B cell (primary cell): Measurements from ENCODE around the gene IFNA1. TPM values are rescaled to one million over a fixed set of nuclear protein-coding genes. Genes with fewer than 3 reads are reported as not detected.

Experiments used
- ATAC-seq: fragments of 200-7000 bp; cut with Tn5 transposase; one replicate; pipeline ENCODE4 v1.10.0; 2021; ENCODE audit warnings: low read depth, mild to moderate bottlenecking, moderate number of reproducible peaks, moderate library complexity
- CTCF ChIA-PET: fragments of 350-600 bp; sonication (Branson Sonifier 250); formaldehyde crosslinking; loops from one replicate; lab custom pipeline; 2021; ENCODE audit warnings: antibody characterized with exemption, inconsistent platforms; lab: Charles Lee
- POLR2A ChIA-PET: fragments of 350-600 bp; sonication (Branson Sonifier 250); formaldehyde crosslinking; loops from one replicate; lab custom pipeline; 2021; ENCODE audit warnings: antibody characterized with exemption; lab: Charles Lee
- DNase-seq: peaks from one replicate; pipeline ENCODE4 v3.0.0; 2013
- H2AFZ ChIP-seq: 2 replicates; pipeline ENCODE4 v1.6.1; 2012; ENCODE audit warnings: mild to moderate bottlenecking, low read depth, low read length; ENCODE audit not compliant: insufficient read depth, poor library complexity, severe bottlenecking
- H3K27ac ChIP-seq, 2 donors: 1 replicate in 1 of 2; 2 replicates in 1 of 2; pipeline ENCODE4 v1.5.1; 2012 to 2013; ENCODE audit warnings: low read length in 2 of 2, mild to moderate bottlenecking in 2 of 2, moderate library complexity in 1 of 2
- H3K27me3 ChIP-seq, 4 experiments: fragments of 200-600 bp in 1 of 4; sonication (generic) in 1 of 4; replicated peaks in 1 of 4; 1 replicate in 2 of 4; 2 replicates in 2 of 4; pipeline versions ENCODE4 v1.6.1 to v1.7.0; 2013 to 2016; ENCODE audit warnings: low read length in 3 of 4, mild to moderate bottlenecking in 2 of 4, mixed read lengths in 1 of 4, moderate library complexity in 1 of 4; ENCODE audit not compliant: insufficient read depth in 4 of 4, control insufficient read depth in 3 of 4; ENCODE audit errors: control extremely low read depth in 1 of 4
- H3K36me3 ChIP-seq, 2 experiments: replicated peaks in 1 of 2; 1 replicate in 1 of 2; 2 replicates in 1 of 2; pipeline versions ENCODE4 v1.6.1 to v1.7.1; 2013; ENCODE audit warnings: low read length in 1 of 2; ENCODE audit not compliant: insufficient read depth in 2 of 2, control insufficient read depth in 1 of 2; ENCODE audit errors: control extremely low read depth in 1 of 2, extremely low read depth in 1 of 2
- H3K4me1 ChIP-seq, 2 donors: fragments of 200-600 bp in 1 of 2; sonication (generic) in 1 of 2; 1 replicate in 1 of 2; 2 replicates in 1 of 2; pipeline versions ENCODE4 v1.5.1 to v1.6.1; 2013 to 2017; ENCODE audit warnings: low read length in 2 of 2; ENCODE audit not compliant: control insufficient read depth in 2 of 2, insufficient read depth in 2 of 2
- H3K4me2 ChIP-seq: replicated peaks from 2 replicates; pipeline ENCODE3; 2012; ENCODE audit warnings: mild to moderate bottlenecking, low read depth, low read length; ENCODE audit not compliant: poor library complexity, severe bottlenecking
- H3K4me3 ChIP-seq, 5 experiments: fragments of 200-600 bp in 1 of 5; sonication (generic) in 1 of 5; 1 replicate in 3 of 5; 2 replicates in 2 of 5; pipeline versions ENCODE4 v1.5.1 to v1.7.0; 2011 to 2016; ENCODE audit warnings: low read length in 4 of 5, mild to moderate bottlenecking in 4 of 5, low read depth in 2 of 5, control low read depth in 1 of 5, moderate library complexity in 1 of 5; ENCODE audit not compliant: insufficient read depth in 1 of 5; ENCODE audit errors: control extremely low read depth in 1 of 5, extremely low read depth in 1 of 5
- H3K79me2 ChIP-seq: fragments of 200-600 bp; sonication (generic); one replicate; pipeline ENCODE4 v1.6.0; 2016; ENCODE audit warnings: low read length; ENCODE audit not compliant: control insufficient read depth, insufficient read depth
- H3K9ac ChIP-seq: fragments of 200-600 bp; sonication (generic); 2 replicates; pipeline ENCODE4 v1.6.1; 2017; ENCODE audit warnings: mild to moderate bottlenecking, low read length, moderate library complexity
- H3K9me3 ChIP-seq, 3 donors: one replicate each; pipeline versions ENCODE4 v1.6.1 to v1.7.1; 2013; ENCODE audit warnings: low read length in 2 of 3; ENCODE audit not compliant: control insufficient read depth in 2 of 3, insufficient read depth in 1 of 3; ENCODE audit errors: control extremely low read depth in 1 of 3
- H4K20me1 ChIP-seq: 2 replicates; pipeline ENCODE4 v1.6.0; 2012; ENCODE audit warnings: mild to moderate bottlenecking, low read length; ENCODE audit not compliant: insufficient read depth, control insufficient read depth, poor library complexity, severe bottlenecking
- H3K27ac Mint-ChIP-seq: one replicate; pipeline ENCODE4 v1.8.0; 2021; ENCODE audit warnings: mixed read lengths
- H3K27me3 Mint-ChIP-seq: one replicate; pipeline ENCODE4 v1.8.0; 2021; ENCODE audit warnings: mixed read lengths
- H3K4me1 Mint-ChIP-seq: one replicate; pipeline ENCODE4 v1.8.0; 2021; ENCODE audit warnings: mixed read lengths
- H3K4me3 Mint-ChIP-seq: one replicate; pipeline ENCODE4 v1.8.0; 2021; ENCODE audit warnings: mixed read lengths
- H3K9me3 Mint-ChIP-seq: one replicate; pipeline ENCODE4 v1.8.0; 2022; ENCODE audit warnings: mixed read lengths; ENCODE audit not compliant: insufficient read depth
- CTCF ChIP-seq: fragments of 200-600 bp; IDR thresholded peaks from one replicate; pipeline ENCODE4 v1.8.0; 2022; ENCODE audit warnings: antibody characterized with exemption, mild to moderate bottlenecking
- EZH2 ChIP-seq: IDR thresholded peaks from 2 replicates; pipeline ENCODE4 v1.6.1; 2012; ENCODE audit warnings: borderline replicate concordance, low read depth, mild to moderate bottlenecking, moderate library complexity, low read length; ENCODE audit not compliant: insufficient read depth, poor library complexity, severe bottlenecking
- WGBS: methylation state at CpG from one replicate; pipeline ENCODE4 v1.1.5; 2013; ENCODE audit warnings: missing lambda C conversion rate; ENCODE audit not compliant: insufficient coverage; 5-methylcytosine and 5-hydroxymethylcytosine counted together
- intact Hi-C: fragments of 100-400 bp; cut with micrococcal nuclease; formaldehyde crosslinking; loops from one replicate; pipeline ENCODE4 v1.10.0; 2022
- polyA plus RNA-seq: library from polyadenylated mRNA; depleted of rRNA; stranded (reverse); fragments of >200 nt; gene quantifications from 2 replicates; pipeline ENCODE4 v1.2.3, GENCODE V29; 2012
- total RNA-seq, 2 donors: library from RNA; stranded (reverse); fragments of 120-200 nt in 1 of 2; gene quantifications; 1 replicate in 1 of 2; 2 replicates in 1 of 2; pipeline versions ENCODE4 v1.2.3 to v1.2.4, GENCODE V29; 2013 to 2022

The IFNA1 gene
- total and polyA plus RNA-seq, 2 donors (not counting 1 experiment from before 2014, with no cell fraction given): not detected

- Histone ChIP-seq H4K20me1 (no peaks in the 10 kb centered on the region), H3K9me3 (peaks cover 0 to 7% (median 4%) of the 10 kb centered on the region in 3 donors), H3K27ac (no peak overlapping the region), H3K4me1 (no peaks in the 10 kb centered on the region), H3K4me2 (no peak overlapping the region), H3K27me3 (peaks cover 0 to 14% (median 6%) of the 10 kb centered on the region in 4 experiments), H2AFZ (no peak overlapping the region), H3K79me2 (no peaks in the 10 kb centered on the region), H3K4me3 (no peak overlapping the region), H3K9ac (no peak overlapping the region), H3K36me3 (no peaks in the 10 kb centered on the region)
- Mint-ChIP-seq H3K9me3 (peaks cover 5% of the 10 kb centered on the region), H3K27me3 (peaks cover 33% of the 10 kb centered on the region), H3K27ac (no peak overlapping the region), H3K4me3 (no peak overlapping the region), H3K4me1 (no peaks in the 10 kb centered on the region)
- no peak for DNase-seq
- no CpG with 5 or more reads among the region's 1 CpG for WGBS
- POLR2A ChIA-PET: no interaction called here
- CTCF ChIA-PET: interaction anchor here (0.6 to 1.0 kb wide), 4 partner anchors 10 to 135 kb away, joined by 3 to 4 read pairs (median 4); no protein-coding TSS in a partner anchor
- no peak for ATAC-seq
- TF ChIP-seq CTCF (no peak), EZH2 (no peak)
- intact Hi-C loops: loop anchor here (10.0 kb wide), 1 partner anchor 323 kb away; no protein-coding TSS in a partner anchor
Measured at GRCh38 chr9:21461377-21461776, 21.1 kb downstream of the IFNA1 start.

- intact Hi-C loops: loop anchor here (10.0 kb wide), 1 partner anchor 320 kb away; no protein-coding TSS in a partner anchor
- CTCF ChIA-PET: interaction anchor here (1.7 kb wide), 1 partner anchor 9 kb away, joined by 6 read pairs; no protein-coding TSS in a partner anchor
- Mint-ChIP-seq H3K4me1 (no peaks in the 10 kb centered on the region), H3K4me3 (no peak overlapping the region), H3K9me3 (peaks cover 5% of the 10 kb centered on the region), H3K27ac (no peak overlapping the region), H3K27me3 (peaks cover 33% of the 10 kb centered on the region)
- Histone ChIP-seq H3K27ac (no peak overlapping the region), H3K9me3 (peaks cover 0 to 7% (median 4%) of the 10 kb centered on the region in 3 donors), H3K4me2 (no peak overlapping the region), H3K36me3 (no peaks in the 10 kb centered on the region), H3K9ac (no peak overlapping the region), H3K27me3 (peaks cover 0 to 14% (median 4%) of the 10 kb centered on the region in 4 experiments), H2AFZ (no peak overlapping the region), H4K20me1 (no peaks in the 10 kb centered on the region), H3K79me2 (no peaks in the 10 kb centered on the region), H3K4me3 (no peak overlapping the region), H3K4me1 (no peaks in the 10 kb centered on the region)
- TF ChIP-seq CTCF (no peak), EZH2 (no peak)
- POLR2A ChIA-PET: no interaction called here
- WGBS: 99% methylated on average over 5 of the region's 5 CpGs
- ATAC-seq (no peak), DNase-seq (no peak)
Measured at GRCh38 chr9:21465138-21465537, 24.9 kb downstream of the IFNA1 start.
